Measurements from ENCODE around the gene MYO1C. TPM values are rescaled to one million over a fixed set of nuclear protein-coding genes. Genes with fewer than 3 reads are reported as not detected.

Gene MYO1C
- total and polyA plus RNA-seq, 9 of the 15 experiments (the other 6 are each of a cell fraction or from before 2014, with no cell fraction given) = 0.46 to 32.5 (median 11.6) TPM

DNA sequence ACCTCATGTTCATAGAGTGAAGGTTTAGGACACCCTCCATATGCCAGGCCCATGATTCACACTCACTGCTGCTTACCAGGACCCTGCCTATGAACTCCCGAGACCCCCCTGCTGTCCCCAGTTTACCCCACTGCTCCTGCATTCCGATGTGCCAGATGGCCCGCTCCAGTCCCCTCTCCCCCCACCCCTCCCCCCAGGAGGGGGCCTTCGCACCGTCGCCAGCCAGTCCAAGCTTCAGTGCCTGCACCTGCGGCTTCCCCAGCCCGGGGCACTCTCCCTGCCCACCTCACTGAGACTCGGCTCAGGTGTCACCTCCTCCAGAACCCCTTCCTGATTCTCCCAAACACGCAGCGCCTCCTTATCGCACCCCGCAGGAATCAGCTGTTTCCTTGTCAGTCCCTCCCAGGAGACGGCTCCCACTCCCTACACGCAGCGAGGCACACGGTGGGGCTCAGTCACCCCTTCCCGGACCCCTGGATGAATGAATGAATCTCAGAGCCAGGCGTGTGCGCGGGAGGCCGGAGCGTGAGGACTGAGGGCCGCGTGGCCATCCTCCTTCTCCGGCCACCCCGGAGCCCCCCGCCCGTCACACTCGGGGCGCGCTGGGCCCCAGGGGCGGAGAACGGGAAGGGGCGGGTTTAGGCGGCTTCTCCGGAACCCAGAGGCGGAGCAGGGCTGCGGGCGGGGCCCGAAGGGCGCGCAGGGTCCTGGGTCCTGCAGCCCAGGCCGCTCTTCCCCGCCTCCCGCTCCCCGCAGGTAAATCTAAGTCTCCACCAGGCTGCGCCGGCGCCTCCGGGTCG is 1.6 kb downstream of the MYO1C start:
- WGBS (ENCODE audit: insufficient coverage, low coverage, missing lambda C conversion rate) = 0% methylated on average over 22 of the region's 52 CpGs
- Histone ChIP-seq H3K9me1 (ENCODE audit: control insufficient read depth, insufficient read depth, low read length) (no peaks in the 10 kb centered on the region), H2AFZ (ENCODE audit: low read depth, low read length) (peak overlapping the region; percentile 80), H3K9ac (ENCODE audit: insufficient read depth in 1 of 2, low read depth in 2 of 2, low read length in 2 of 2) (peak overlapping the region; percentile 71 to 92), H4K20me1 (replicated peaks; ENCODE audit: control insufficient read depth, insufficient read depth, low read length) (no peaks in the 10 kb centered on the region), H3K9me3 (replicated peaks; ENCODE audit: control insufficient read depth, insufficient read depth, low read depth, low read length) (no peaks in the 10 kb centered on the region), H3K36me3 (ENCODE audit: control insufficient read depth, insufficient read depth, low read length) (no peaks in the 10 kb centered on the region), H3K4me3 (peak overlapping the region; percentile 63), H3K4me1 (replicated peaks in 1 of 2; ENCODE audit: control insufficient read depth in 2 of 2, insufficient read depth in 2 of 2, low read length in 2 of 2) (peaks cover 9 to 71% of the 10 kb centered on the region in 2 experiments; a peak in 4 of 5 replicates), H3K27ac (ENCODE audit: extremely low read depth, low read depth, low read length) (peak overlapping the region; percentile 86), H3K4me2 (ENCODE audit: insufficient read depth, low read length) (peak overlapping the region; percentile 81), H3K27me3 (ENCODE audit: control insufficient read depth in 2 of 2, insufficient read depth in 2 of 2, low read length in 2 of 2) (no peaks in the 10 kb centered on the region), H3K79me2 (ENCODE audit: control insufficient read depth, insufficient read depth, low read length) (peaks cover 16% of the 10 kb centered on the region)
- ChIA-PET POLR2A (interaction anchor here (0.6 to 0.7 kb wide), 2 partner anchors 10 to 26 kb away, joined by 3 to 4 read pairs; partner anchors contain the start of gene INPP5K), CTCF (ENCODE audit: low intra/inter-chr PET ratio) (no interaction called here)
- no TSS peak for BruUV-seq (replicated peaks)
- FAIRE-seq (peak; percentile 81), ATAC-seq (peak; percentile 80), DNase-seq (ENCODE audit: extremely low read depth in 1 of 4, low spot score in 3 of 4) (peak; percentile 65 to 83 (median 76))
- intact Hi-C loops (cut with micrococcal nuclease) (no loop called here), in situ Hi-C loops (cut with MboI) (no loop called here)
- TF ChIP-seq ZBED1 (IDR thresholded peaks at IDR 0.05) (no peak), CSDE1 (IDR thresholded peaks at IDR 0.05) (no peak), STAT5B (CRISPR knock-in tag; IDR thresholded peaks at IDR 0.05) (no peak), FOS (IDR thresholded peaks at IDR 0.05; ENCODE audit: extremely low read depth, insufficient read length) (no peak), TAF9B (IDR thresholded peaks at IDR 0.05; ENCODE audit: partially characterized antibody) (peak; percentile 74), STAT5A (IDR thresholded peaks at IDR 0.05; ENCODE audit: borderline replicate concordance, low read length) (peak; percentile 57; the same call in 1 of the 2 replicates), KLF1 (tag; IDR thresholded peaks at IDR 0.05) (no peak), ZNF263 (CRISPR knock-in tag; IDR thresholded peaks at IDR 0.05; ENCODE audit: borderline replicate concordance) (peak; percentile 35; the same call in 1 of the 2 replicates), PURB (CRISPR knock-in tag; IDR thresholded peaks at IDR 0.05; ENCODE audit: low read depth) (no peak)
- TF ChIP-seq, protein P1, sequence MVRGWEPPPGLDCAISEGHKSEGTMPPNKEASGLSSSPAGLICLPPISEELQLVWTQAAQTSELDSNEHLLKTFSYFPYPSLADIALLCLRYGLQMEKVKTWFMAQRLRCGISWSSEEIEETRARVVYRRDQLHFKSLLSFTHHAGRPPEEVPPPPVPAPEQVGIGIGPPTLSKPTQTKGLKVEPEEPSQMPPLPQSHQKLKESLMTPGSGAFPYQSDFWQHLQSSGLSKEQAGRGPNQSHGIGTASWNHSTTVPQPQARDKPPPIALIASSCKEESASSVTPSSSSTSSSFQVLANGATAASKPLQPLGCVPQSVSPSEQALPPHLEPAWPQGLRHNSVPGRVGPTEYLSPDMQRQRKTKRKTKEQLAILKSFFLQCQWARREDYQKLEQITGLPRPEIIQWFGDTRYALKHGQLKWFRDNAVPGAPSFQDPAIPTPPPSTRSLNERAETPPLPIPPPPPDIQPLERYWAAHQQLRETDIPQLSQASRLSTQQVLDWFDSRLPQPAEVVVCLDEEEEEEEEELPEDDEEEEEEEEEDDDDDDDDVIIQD (CRISPR knock-in tag; IDR thresholded peaks at IDR 0.05) = no peak
- TF ChIP-seq, protein P2, sequence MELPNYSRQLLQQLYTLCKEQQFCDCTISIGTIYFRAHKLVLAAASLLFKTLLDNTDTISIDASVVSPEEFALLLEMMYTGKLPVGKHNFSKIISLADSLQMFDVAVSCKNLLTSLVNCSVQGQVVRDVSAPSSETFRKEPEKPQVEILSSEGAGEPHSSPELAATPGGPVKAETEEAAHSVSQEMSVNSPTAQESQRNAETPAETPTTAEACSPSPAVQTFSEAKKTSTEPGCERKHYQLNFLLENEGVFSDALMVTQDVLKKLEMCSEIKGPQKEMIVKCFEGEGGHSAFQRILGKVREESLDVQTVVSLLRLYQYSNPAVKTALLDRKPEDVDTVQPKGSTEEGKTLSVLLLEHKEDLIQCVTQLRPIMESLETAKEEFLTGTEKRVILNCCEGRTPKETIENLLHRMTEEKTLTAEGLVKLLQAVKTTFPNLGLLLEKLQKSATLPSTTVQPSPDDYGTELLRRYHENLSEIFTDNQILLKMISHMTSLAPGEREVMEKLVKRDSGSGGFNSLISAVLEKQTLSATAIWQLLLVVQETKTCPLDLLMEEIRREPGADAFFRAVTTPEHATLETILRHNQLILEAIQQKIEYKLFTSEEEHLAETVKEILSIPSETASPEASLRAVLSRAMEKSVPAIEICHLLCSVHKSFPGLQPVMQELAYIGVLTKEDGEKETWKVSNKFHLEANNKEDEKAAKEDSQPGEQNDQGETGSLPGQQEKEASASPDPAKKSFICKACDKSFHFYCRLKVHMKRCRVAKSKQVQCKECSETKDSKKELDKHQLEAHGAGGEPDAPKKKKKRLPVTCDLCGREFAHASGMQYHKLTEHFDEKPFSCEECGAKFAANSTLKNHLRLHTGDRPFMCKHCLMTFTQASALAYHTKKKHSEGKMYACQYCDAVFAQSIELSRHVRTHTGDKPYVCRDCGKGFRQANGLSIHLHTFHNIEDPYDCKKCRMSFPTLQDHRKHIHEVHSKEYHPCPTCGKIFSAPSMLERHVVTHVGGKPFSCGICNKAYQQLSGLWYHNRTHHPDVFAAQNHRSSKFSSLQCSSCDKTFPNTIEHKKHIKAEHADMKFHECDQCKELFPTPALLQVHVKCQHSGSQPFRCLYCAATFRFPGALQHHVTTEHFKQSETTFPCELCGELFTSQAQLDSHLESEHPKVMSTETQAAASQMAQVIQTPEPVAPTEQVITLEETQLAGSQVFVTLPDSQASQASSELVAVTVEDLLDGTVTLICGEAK (IDR thresholded peaks at IDR 0.05) = no peak
- TF ChIP-seq, protein P2 (CRISPR knock-in tag; IDR thresholded peaks at IDR 0.05) = no peak
